UCSD-AML1 (cell line): ENCODE data around the gene COL20A1.

Experiments
- DNase-seq: peaks from one replicate; lab custom pipeline; 2025; ENCODE audit not compliant: unreplicated experiment; lab: John Stamatoyannopoulos, UW

COL20A1 gene

GRCh38 chr20:63261060-63261794 is 31.8 kb upstream of the COL20A1 start:
- DNase-seq = no peak

GRCh38 chr20:63261795-63262528 is 31.0 kb upstream of the COL20A1 start:
- peak; percentile 19 for DNase-seq

GRCh38 chr20:63262836-63263235 is 30.1 kb upstream of the COL20A1 start:
- no peak for DNase-seq

GRCh38 chr20:63264000-63264399 is 29.0 kb upstream of the COL20A1 start:
- no peak for DNase-seq

DNA sequence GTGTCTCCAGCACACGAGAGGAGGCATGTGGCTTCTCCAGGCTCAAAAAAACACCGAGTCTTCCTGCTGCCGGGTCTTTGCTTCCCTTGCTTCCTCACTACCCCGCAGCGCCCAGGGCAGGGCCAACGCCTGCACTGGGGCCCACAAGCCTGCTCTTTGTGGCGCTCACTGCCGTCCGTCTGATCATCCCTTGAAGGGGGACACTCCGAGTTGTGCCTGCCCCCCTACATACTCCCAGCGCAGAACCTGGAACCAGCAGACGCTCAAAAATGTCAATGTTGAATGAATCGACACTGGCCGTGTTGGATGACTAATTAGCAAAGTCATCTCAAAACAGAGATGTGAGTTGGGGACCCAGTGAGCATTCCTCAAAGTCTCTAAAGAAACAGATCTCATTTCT is 28.5 kb upstream of the COL20A1 start:
- no peak for DNase-seq

DNA sequence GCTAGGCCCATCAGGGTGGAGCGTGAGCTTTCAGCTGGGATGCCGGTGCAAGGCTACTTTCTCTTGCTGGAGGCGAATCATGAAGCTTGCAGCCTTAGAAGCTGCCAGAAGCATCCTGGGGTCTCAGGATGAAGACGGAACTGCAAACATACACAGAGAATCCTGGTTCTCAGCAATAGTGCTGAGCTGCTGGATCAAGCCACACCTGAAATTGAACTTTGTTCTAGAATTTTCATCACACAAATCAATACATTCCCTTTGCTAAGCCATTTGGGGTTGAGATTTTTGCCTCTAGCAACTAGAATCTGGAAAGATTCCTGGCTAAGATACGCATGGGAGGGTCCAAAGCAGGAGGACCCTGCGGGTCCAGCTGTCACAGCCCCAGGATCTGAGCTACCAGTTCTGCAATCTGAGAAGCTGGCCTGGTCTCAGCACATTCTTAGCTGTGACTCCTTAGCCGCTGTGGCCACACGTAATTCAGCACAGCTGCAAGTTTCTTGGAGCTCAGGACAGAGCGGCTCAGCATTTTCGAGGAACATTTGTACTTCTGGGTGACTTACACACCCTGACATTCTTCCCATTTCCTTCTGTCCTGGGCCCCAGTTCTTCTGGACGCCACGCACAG is 27.0 kb upstream of the COL20A1 start:
- no peak for DNase-seq

GRCh38 chr20:63267691-63268090 is 25.3 kb upstream of the COL20A1 start:
- no peak for DNase-seq

GRCh38 chr20:63268256-63268655 is 24.7 kb upstream of the COL20A1 start:
- no peak for DNase-seq

DNA sequence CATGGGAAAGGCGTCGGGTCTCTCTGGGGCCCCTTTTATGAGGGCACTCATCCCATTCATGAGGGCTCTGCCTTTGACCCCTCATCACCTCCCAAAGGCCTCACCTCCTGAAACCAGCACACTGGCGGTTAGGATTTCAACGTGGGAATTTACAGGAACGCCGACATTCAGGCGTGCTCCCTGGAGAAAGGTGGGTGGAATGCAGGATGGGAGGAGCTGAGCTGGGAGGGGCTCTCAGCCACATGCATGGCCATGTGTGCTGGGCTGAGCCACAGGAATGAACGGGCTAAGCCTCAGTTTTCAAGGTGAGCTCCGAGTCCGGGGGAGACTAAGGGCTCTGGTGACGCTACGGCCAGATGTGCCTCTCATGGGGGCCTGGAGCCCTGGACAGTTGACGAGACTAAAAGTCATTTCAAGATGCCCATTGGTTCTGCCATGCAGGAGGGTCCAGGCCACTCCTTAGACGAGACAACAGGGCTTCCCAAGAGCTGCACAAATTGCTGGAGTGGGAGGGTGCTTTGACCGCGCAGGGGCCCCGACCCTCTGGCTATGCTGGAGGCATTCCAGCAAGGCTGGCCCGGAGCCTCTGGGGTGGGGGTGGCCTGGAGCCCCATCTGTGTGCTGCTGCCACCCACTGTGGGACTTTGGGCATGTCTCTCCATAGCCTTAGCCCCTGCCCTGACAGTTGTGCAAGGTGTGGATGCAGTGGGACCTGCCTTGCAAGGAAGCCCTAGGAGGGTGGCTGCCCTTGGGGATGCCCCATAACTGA is 24.1 kb upstream of the COL20A1 start:
- no peak for DNase-seq

DNA sequence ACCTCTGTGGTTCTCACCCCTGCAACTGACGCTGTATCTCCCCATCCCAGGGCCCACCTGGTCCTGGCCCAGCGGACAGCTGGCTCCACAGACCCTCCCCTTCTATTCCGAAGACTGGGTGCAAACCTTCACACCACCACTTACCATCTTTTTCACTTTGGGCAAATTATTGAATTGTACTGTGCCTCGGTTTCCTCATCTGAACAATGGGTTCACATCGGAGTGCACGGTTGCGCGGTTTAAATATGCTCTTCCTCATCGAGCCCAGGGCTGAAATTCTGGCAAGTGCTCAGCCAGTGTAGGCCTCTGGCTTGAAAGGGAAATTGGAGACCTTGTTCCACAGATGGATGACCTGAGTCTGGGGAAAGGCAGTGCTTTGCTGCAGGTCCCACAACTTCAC is 23.3 kb upstream of the COL20A1 start:
- no peak for DNase-seq

DNA sequence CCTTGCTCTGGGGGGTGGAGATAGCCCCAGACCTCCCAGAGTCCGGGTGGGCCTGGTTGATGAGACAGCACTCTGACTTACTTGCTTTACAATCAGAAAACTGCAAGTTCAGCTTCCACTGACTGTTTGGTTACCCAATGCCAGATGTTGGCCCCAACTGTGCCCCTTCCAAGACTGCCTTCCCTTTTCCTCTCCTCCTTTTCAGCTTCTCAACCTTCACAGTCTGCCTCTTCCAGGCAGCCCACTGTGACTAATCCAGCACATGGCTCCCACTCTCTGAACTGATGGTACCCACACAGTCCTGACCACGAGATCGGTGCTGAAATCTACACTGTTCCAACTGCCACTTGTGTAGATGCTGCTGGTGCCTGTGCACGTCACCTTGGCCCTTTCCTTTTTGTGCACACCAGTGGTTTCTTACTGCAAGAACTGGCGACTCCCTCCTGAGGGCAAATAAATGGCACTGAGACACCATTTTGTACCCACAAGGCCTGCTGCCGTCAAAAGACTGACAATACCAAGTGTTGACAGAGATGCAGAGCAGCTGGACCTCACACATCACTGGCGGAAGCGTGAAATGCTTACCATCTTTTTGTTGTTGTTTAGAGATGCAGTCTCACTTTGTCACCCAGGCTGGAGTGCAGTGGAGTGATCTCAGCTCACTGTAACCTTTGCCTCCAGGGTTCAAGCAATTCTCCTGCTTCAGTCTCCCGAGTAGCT is 22.2 kb upstream of the COL20A1 start:
- no peak for DNase-seq

DNA sequence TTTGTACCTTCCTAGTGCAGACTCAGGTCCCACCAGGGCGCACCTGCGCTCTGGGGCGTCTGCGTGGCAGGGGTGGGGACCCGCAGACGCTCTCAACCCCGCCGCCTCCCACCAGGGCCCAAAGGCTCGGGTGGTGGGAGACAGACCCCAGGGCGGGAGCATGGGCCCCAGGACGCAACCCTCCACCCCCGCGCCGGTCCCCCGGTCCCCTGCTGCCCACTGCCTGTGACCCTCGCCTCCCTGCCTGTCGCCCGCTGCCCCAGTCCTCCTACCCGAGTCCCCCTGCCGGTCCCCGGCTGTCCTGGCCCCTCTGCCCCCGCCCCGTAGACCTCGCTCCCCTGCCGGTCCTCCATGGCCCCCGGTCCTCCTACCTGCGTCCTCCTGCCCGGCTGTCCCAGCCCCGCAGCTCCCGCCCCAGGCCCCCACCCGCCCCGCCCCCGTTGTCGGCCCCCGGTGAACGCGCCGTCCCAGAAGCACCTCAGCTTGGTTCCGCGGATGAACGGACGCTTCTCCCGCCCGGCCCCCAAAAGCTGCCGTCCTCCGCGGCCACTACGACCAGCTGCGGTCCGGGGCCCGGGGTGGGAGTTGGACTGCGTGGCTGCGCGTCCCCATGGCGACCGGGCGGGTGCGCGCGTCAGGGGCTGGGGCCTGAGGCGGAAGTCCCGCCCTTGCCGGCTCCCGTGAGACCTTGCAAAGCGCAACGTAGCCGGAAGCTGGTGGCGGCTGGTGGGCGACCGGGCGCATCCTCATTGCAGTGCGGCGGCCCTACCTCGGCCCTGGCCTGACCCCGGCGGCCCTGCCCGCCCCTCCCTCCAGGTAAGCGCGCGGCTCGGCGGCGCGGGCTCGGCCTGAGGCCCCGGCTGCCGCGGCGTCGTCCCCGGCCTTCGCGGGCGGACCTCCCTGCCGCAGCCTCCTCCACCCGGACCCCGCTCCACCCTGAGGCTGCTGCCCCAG is 20.6 kb upstream of the COL20A1 start, which contains the start of gene ARFGAP1:
TSS of gene ARFGAP1 (plus strand) at position 709 of the 954 bp plus-strand sequence. CDS start 2,768 bp downstream, outside the sequence.
- peak; percentile 87 for DNase-seq

GRCh38 chr20:63273059-63273579 is 19.9 kb upstream of the COL20A1 start:
- no peak for DNase-seq

DNA sequence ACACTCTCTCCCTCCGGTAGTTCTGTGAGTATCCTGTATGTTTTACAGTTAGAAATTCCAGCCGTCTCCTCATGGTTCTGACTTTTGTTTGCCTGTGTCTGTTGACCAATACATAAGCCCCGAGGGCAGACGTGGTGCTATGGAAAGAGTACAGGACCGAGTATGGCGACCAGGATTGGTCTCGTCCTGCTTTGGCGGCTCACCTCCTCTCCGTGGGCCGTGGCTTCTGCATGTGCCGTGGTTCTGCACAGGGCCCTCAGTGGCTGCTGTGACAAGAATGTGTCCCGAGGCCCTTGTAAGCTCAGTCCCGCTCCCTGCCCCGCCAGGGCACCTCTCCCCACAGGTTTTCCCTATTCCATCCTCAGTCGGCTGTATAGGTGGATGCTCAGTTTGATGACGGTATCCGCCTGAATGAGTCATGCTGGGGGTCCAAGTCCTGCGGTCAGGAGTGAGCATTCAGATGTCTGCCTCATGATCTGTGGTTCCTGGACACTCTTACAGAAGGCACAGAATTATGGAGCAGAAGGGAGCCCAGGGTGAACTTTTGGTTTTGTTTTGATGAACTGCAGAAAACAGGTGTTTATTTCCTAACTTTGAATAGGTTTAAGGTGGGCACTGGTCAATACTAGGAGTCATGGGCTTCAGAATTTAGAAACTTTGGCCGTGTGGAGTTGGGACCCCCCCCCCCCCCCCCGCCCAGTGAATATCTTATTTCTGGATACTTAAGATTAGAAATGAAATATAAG is 19.2 kb upstream of the COL20A1 start:
- no peak for DNase-seq

- DNase-seq = no peak
Observed at GRCh38 chr20:63274381-63275228, 18.4 kb upstream of the COL20A1 start.

DNA sequence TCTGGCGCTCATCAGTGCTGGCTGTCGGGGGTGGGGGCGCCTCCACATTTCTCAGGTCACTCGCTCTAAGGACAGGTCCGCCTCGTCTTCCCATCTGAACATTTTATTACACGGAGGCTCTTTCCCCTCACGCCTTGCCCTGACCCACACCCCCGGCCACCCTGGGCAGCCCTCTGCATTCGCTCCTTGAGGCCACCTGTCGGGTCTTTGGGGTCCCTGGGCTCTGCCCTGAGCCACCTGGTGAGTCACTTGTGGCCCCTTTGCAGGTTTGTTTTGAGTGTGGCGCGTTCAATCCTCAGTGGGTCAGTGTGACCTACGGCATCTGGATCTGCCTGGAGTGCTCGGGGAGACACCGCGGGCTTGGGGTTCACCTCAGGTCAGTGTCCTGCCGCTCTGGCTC is 17.2 kb upstream of the COL20A1 start:
- no peak for DNase-seq

- DNase-seq = no peak
Observed at GRCh38 chr20:63276956-63277355, 16.0 kb upstream of the COL20A1 start.
